K562 (cell line): Measurements from ENCODE around the gene CDT1. TPM values are rescaled to one million over a fixed set of nuclear protein-coding genes. Genes with fewer than 3 reads are reported as not detected.

Source experiments
- ATAC-seq: fragments of 200-7000 bp; cut with Tn5 transposase; 3 replicates; pipeline ENCODE4 v1.9.1; 2020; ENCODE audit warnings: moderate library complexity
- BruUV-seq: library from RNA; stranded (reverse); fragments of 400-500 nt; replicated peaks from 2 replicates; lab custom pipeline; 2021; lab: Mats Ljungman, UMichigan
- CTCF ChIA-PET: fragments of 300-600 bp; formaldehyde crosslinking; extraction: SDS; loops from one replicate; lab custom pipeline; 2021; ENCODE audit warnings: low intra/inter-chr PET ratio; lab: Yijun Ruan, JAX
- POLR2A ChIA-PET: fragments of 300-600, 350-650 bp; sonication (Branson Sonifier 250); formaldehyde crosslinking; extraction: SDS; loops from one replicate; lab custom pipeline; 2021; ENCODE audit warnings: antibody characterized with exemption, inconsistent platforms; lab: Yijun Ruan, JAX
- DNase-seq, 4 experiments: peaks; one replicate each; pipeline versions ENCODE4 v3.0.0 to v3.0.0-alpha.2; 2011 to 2018; ENCODE audit warnings: low spot score in 3 of 4, mixed read lengths in 3 of 4; ENCODE audit errors: extremely low read depth in 1 of 4
- FAIRE-seq: peaks from 2 replicates; lab custom pipeline; 2011; peaks lifted over from hg19 to GRCh38; lab: Jason Lieb, UNC
- H2AFZ ChIP-seq: 2 replicates; pipeline ENCODE4 v1.6.0; 2011; ENCODE audit warnings: low read depth, low read length, control low read depth, inconsistent platforms
- H3K27ac ChIP-seq: fragments of 200-600 bp; 3 replicates; pipeline ENCODE4 v1.8.0; 2011; ENCODE audit warnings: low read depth, mild to moderate bottlenecking, control low read depth, inconsistent platforms, low read length, moderate library complexity, mixed read lengths; ENCODE audit errors: extremely low read depth
- H3K27me3 ChIP-seq, 2 experiments: fragments of 300-600 bp in 1 of 2; 2 replicates in 1 of 2; 3 replicates in 1 of 2; pipeline versions ENCODE4 v1.6.0 to v1.8.0; 2011; ENCODE audit warnings: inconsistent platforms in 2 of 2, low read length in 2 of 2, mild to moderate bottlenecking in 1 of 2, mixed read lengths in 1 of 2, moderate library complexity in 1 of 2; ENCODE audit not compliant: control insufficient read depth in 2 of 2, insufficient read depth in 2 of 2
- H3K36me3 ChIP-seq: fragments of 300-600 bp; 3 replicates; pipeline ENCODE4 v1.8.0; 2011; ENCODE audit warnings: mild to moderate bottlenecking, low read length, inconsistent platforms; ENCODE audit not compliant: control insufficient read depth, insufficient read depth
- H3K4me1 ChIP-seq, 2 experiments: fragments of 200-600 bp in 1 of 2; replicated peaks in 1 of 2; 2 replicates in 1 of 2; 3 replicates in 1 of 2; pipeline versions ENCODE4 v1.5.1 to v1.8.0; 2011; ENCODE audit warnings: inconsistent platforms in 2 of 2, low read length in 2 of 2, mild to moderate bottlenecking in 1 of 2, mixed read lengths in 1 of 2, moderate library complexity in 1 of 2; ENCODE audit not compliant: control insufficient read depth in 2 of 2, insufficient read depth in 2 of 2
- H3K4me2 ChIP-seq: 2 replicates; pipeline ENCODE4 v1.6.1; 2011; ENCODE audit warnings: low read length, control low read depth, inconsistent platforms, mixed read lengths; ENCODE audit not compliant: insufficient read depth
- H3K4me3 ChIP-seq: fragments of 200-600 bp; sonication (generic), shearing (Covaris generic); 2 replicates; pipeline ENCODE4 v1.5.1; 2016; ENCODE audit warnings: control low read depth, inconsistent platforms
- H3K79me2 ChIP-seq: fragments of 200-600 bp; 3 replicates; pipeline ENCODE4 v1.8.0; 2011; ENCODE audit warnings: low read length, inconsistent platforms; ENCODE audit not compliant: control insufficient read depth, insufficient read depth
- H3K9ac ChIP-seq, 2 experiments: 2 replicates each; pipeline versions ENCODE4 v1.6.0 to v1.6.1; 2011; ENCODE audit warnings: low read depth in 2 of 2, low read length in 2 of 2, control low read depth in 1 of 2, inconsistent platforms in 1 of 2, mild to moderate bottlenecking in 1 of 2, mixed read lengths in 1 of 2; ENCODE audit not compliant: insufficient read depth in 1 of 2
- H3K9me1 ChIP-seq: one replicate; pipeline ENCODE4 v1.6.0; 2011; ENCODE audit warnings: inconsistent platforms, mild to moderate bottlenecking, low read length, moderate library complexity; ENCODE audit not compliant: control insufficient read depth, insufficient read depth
- H3K9me3 ChIP-seq: replicated peaks from 2 replicates; pipeline ENCODE4 v1.5.1; 2011; ENCODE audit warnings: low read depth, low read length, inconsistent platforms; ENCODE audit not compliant: control insufficient read depth, insufficient read depth
- H4K20me1 ChIP-seq: replicated peaks from 2 replicates; pipeline ENCODE4 v1.6.1; 2011; ENCODE audit warnings: low read length, inconsistent platforms, mixed read lengths; ENCODE audit not compliant: control insufficient read depth, insufficient read depth
- BMI1 ChIP-seq: fragments of 150-350 bp; IDR thresholded peaks from 2 replicates; pipeline ENCODE4 v1.6.1; 2014; ENCODE audit warnings: low read length
- MIER1 ChIP-seq: fragments of 450-650 bp; IDR thresholded peaks from 2 replicates; pipeline ENCODE4 v1.6.1; 2016; ENCODE audit warnings: antibody characterized with exemption, mild to moderate bottlenecking, low read depth
- NR4A1 ChIP-seq, 2 experiments: fragments of 250-450 bp in 1 of 2; fragments of 450-650 bp in 1 of 2; sonication (Bioruptor Pico) in 1 of 2; IDR thresholded peaks; 2 replicates each; pipeline versions ENCODE4 v1.4.0 to v1.6.1; 2016 to 2020; ENCODE audit warnings: mild to moderate bottlenecking in 2 of 2, missing compliant biosample characterization in 1 of 2, missing genetic modification characterization in 1 of 2, moderate library complexity in 1 of 2
- PHB2 ChIP-seq: fragments of 450-650 bp; IDR thresholded peaks from 2 replicates; pipeline ENCODE4 v1.6.1; 2017; ENCODE audit warnings: low read depth
- PKNOX1 ChIP-seq: fragments of 450-650 bp; IDR thresholded peaks from 2 replicates; pipeline ENCODE4 v1.6.1; 2016
- RBM22 ChIP-seq: fragments of 200-400 bp; formaldehyde crosslinking; IDR thresholded peaks from 2 replicates; pipeline ENCODE4 v1.6.1; 2018; ENCODE audit warnings: low read length, low read depth; ENCODE audit not compliant: poor library complexity, severe bottlenecking
- TOE1 ChIP-seq, 2 experiments: fragments of 450-650 bp in 1 of 2; sonication (generic) in 1 of 2; formaldehyde crosslinking in 1 of 2; IDR thresholded peaks; 2 replicates each; pipeline versions ENCODE4 v1.7.1 to v1.8.0; 2016 to 2022; ENCODE audit warnings: borderline replicate concordance in 2 of 2, mild to moderate bottlenecking in 2 of 2, antibody characterized with exemption in 1 of 2, inconsistent platforms in 1 of 2, low read depth in 1 of 2, missing genetic modification reagents in 1 of 2, moderate library complexity in 1 of 2
- ZBTB8A ChIP-seq: fragments of 450-650 bp; IDR thresholded peaks from 2 replicates; pipeline ENCODE4 v1.6.1; 2018; ENCODE audit warnings: mild to moderate bottlenecking, moderate library complexity; ENCODE audit not compliant: partially characterized antibody
- ZNF239 ChIP-seq: fragments of 250-450 bp; sonication (Bioruptor Pico); IDR thresholded peaks from 2 replicates; pipeline ENCODE4 v1.4.0; 2020; ENCODE audit warnings: mild to moderate bottlenecking
- WGBS: fragments of 100-300 bp; shearing (Covaris generic); methylation state at CpG from one replicate; pipeline ENCODE4 v1.1.6; 2016; ENCODE audit warnings: low coverage, mixed read lengths; ENCODE audit not compliant: insufficient coverage; ENCODE audit errors: missing lambda C conversion rate; 5-methylcytosine and 5-hydroxymethylcytosine counted together
- in situ Hi-C: fragments of 300-500 bp; cut with MboI; formaldehyde crosslinking; loops from 4 replicates; pipeline ENCODE4 v1.15.0; 2018; ENCODE audit warnings: inconsistent platforms, mixed read lengths
- intact Hi-C: fragments of 100-400 bp; cut with micrococcal nuclease; formaldehyde crosslinking; loops from 2 replicates; pipeline ENCODE4 v1.14.2; 2022
- polyA plus RNA-seq, 8 experiments: library from polyadenylated mRNA; depleted of rRNA in 4 of 8; stranded (reverse) in 5 of 8; unstranded in 3 of 8; fragments of >200 nt; fragmentation: Nextera tagmentation in 2 of 8; fragmentation: Illumina TruSeq in 1 of 8; extraction: Ambion mirVana in 2 of 8; extraction: Trizol in 1 of 8; gene quantifications; 2 replicates each; pipeline versions ENCODE4 v1.2.1 to v1.2.3, GENCODE V29; 2011 to 2014; ENCODE audit warnings: inconsistent platforms in 1 of 8, missing spikeins in 1 of 8
- total RNA-seq, 7 experiments: library from RNA; depleted of rRNA in 6 of 7; stranded (reverse); fragments of >200 nt in 6 of 7; fragmentation: Illumina TruSeq in 2 of 7; extraction: Trizol in 2 of 7; gene quantifications; 2 replicates each; pipeline versions ENCODE4 v1.2.1 to v1.2.3, GENCODE V29; 2011 to 2021; ENCODE audit warnings: low replicate concordance in 1 of 7
- TF ChIP-seq, protein P1 (sequence below): fragments of 250-450 bp; sonication (Bioruptor Pico); IDR thresholded peaks from 2 replicates; pipeline ENCODE4 v1.4.0; 2020; ENCODE audit warnings: mild to moderate bottlenecking, moderate library complexity, borderline replicate concordance
- TF ChIP-seq, protein P2 (sequence below): fragments of 250-450 bp; sonication (Bioruptor Pico); IDR thresholded peaks from 2 replicates; pipeline ENCODE4 v1.9.0; 2021; ENCODE audit warnings: mild to moderate bottlenecking

The CDT1 gene
- total and polyA plus RNA-seq, 9 of the 15 experiments (the other 6 are each of a cell fraction or from before 2014, with no cell fraction given) = 0.92 to 178 (median 14.2) TPM

DNA sequence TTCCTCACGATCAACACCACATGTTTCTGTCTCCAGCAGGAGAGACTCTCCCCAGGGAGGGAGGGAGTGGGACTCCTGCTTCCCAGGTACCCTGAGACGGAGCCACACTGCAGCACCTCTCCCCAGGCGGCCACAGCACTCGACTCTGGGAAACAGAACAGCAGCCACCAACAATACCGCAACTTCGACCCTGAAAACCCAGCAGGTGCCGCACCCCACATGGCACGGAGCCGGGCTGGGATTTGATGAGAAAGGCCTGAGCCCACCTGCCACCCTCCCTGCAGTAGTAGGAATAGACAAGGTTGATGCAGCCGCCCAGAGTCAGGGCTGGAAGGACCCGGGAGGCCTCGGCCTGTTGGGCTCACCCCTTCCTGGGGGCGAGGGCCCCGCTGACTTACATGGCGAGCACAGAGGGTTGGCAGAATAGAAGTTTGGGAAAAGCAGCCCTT, 38.7 kb downstream of the CDT1 start:
- Histone ChIP-seq H3K9me1 (no peaks in the 10 kb centered on the region), H3K79me2 (no peaks in the 10 kb centered on the region), H3K4me3 (no peak overlapping the region), H3K9ac (no peak overlapping the region), H2AFZ (no peak overlapping the region), H3K36me3 (no peaks in the 10 kb centered on the region; the same call in 2 of the 3 replicates), H3K27me3 (no peaks in the 10 kb centered on the region), H3K9me3 (no peaks in the 10 kb centered on the region), H3K27ac (no peak overlapping the region), H3K4me2 (no peak overlapping the region), H3K4me1 (peaks cover 0 to 53% of the 10 kb centered on the region in 2 experiments; a peak in 2 of 5 replicates), H4K20me1 (no peaks in the 10 kb centered on the region)
- ATAC-seq (no peak), FAIRE-seq (no peak), DNase-seq (no peak)
- no TSS peak for BruUV-seq
- no peak for TF ChIP-seq MIER1
- no peak for TF ChIP-seq ZBTB8A
- 69% methylated on average over 14 of the region's 15 CpGs for WGBS
- intact Hi-C loops (no loop called here), in situ Hi-C loops (no loop called here)
- ChIA-PET CTCF (no interaction called here), POLR2A (no interaction called here)

- Histone ChIP-seq H3K4me2 (no peak overlapping the region), H3K27ac (no peak overlapping the region), H3K9ac (no peak overlapping the region), H3K27me3 (no peaks in the 10 kb centered on the region), H3K4me3 (no peak overlapping the region), H2AFZ (no peak overlapping the region), H3K4me1 (peaks cover 0 to 53% of the 10 kb centered on the region in 2 experiments; a peak in 2 of 5 replicates), H3K36me3 (no peaks in the 10 kb centered on the region; the same call in 2 of the 3 replicates), H3K79me2 (no peaks in the 10 kb centered on the region), H4K20me1 (no peaks in the 10 kb centered on the region), H3K9me3 (no peaks in the 10 kb centered on the region), H3K9me1 (no peaks in the 10 kb centered on the region)
- intact Hi-C loops (no loop called here), in situ Hi-C loops (no loop called here)
- BruUV-seq = no TSS peak
- ChIA-PET POLR2A (no interaction called here), CTCF (no interaction called here)
- FAIRE-seq (no peak), ATAC-seq (no peak), DNase-seq (no peak)
- WGBS = 84% methylated on average over 18 of the region's 25 CpGs
- no peak for TF ChIP-seq NR4A1 (CRISPR knock-in tag; IDR thresholded peaks at IDR 0.05)
- no peak for TF ChIP-seq NR4A1 (tag; IDR thresholded peaks at IDR 0.05)
- no peak for TF ChIP-seq ZNF239 (CRISPR knock-in tag)
- no peak for TF ChIP-seq TOE1 (IDR thresholded peaks at IDR 0.05; ENCODE audit: borderline replicate concordance)
- no peak for TF ChIP-seq TOE1 (CRISPR knock-in tag; IDR thresholded peaks at IDR 0.05; ENCODE audit: borderline replicate concordance, low read depth)
- TF ChIP-seq, protein P1, sequence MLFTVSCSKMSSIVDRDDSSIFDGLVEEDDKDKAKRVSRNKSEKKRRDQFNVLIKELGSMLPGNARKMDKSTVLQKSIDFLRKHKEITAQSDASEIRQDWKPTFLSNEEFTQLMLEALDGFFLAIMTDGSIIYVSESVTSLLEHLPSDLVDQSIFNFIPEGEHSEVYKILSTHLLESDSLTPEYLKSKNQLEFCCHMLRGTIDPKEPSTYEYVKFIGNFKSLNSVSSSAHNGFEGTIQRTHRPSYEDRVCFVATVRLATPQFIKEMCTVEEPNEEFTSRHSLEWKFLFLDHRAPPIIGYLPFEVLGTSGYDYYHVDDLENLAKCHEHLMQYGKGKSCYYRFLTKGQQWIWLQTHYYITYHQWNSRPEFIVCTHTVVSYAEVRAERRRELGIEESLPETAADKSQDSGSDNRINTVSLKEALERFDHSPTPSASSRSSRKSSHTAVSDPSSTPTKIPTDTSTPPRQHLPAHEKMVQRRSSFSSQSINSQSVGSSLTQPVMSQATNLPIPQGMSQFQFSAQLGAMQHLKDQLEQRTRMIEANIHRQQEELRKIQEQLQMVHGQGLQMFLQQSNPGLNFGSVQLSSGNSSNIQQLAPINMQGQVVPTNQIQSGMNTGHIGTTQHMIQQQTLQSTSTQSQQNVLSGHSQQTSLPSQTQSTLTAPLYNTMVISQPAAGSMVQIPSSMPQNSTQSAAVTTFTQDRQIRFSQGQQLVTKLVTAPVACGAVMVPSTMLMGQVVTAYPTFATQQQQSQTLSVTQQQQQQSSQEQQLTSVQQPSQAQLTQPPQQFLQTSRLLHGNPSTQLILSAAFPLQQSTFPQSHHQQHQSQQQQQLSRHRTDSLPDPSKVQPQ (CRISPR knock-in tag) = no peak
- no peak for TF ChIP-seq PHB2
- no peak for TF ChIP-seq RBM22
- TF ChIP-seq, protein P2, sequence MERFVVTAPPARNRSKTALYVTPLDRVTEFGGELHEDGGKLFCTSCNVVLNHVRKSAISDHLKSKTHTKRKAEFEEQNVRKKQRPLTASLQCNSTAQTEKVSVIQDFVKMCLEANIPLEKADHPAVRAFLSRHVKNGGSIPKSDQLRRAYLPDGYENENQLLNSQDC = no peak
- TF ChIP-seq PKNOX1 = no peak
- TF ChIP-seq BMI1 = no peak
Observed at GRCh38 chr16:88842806-88843205, 39.2 kb downstream of the CDT1 start.
